IMR-90 (cell line): ENCODE data around the gene NPR3.

Source experiments
- CTCF ChIP-seq: conservative IDR thresholded peaks from 2 replicates; pipeline ENCODE4 v1.5.1; 2012; ENCODE audit warnings: mild to moderate bottlenecking, low read depth, low read length, improper control_type of control experiment
- ELK1 ChIP-seq: fragments of 150-350 bp; IDR thresholded peaks from 2 replicates; pipeline ENCODE4 v1.6.1; 2016; ENCODE audit warnings: low read depth, mild to moderate bottlenecking, low read length, moderate library complexity, borderline replicate concordance
- MAFK ChIP-seq: IDR thresholded peaks from 2 replicates; pipeline ENCODE4 v1.6.1; 2012; ENCODE audit warnings: low read depth, low read length, improper control_type of control experiment
- POLR2A ChIP-seq: IDR thresholded peaks from 2 replicates; pipeline ENCODE4 v1.6.1; 2012; ENCODE audit warnings: mild to moderate bottlenecking, low read depth, low read length
- SMC3 ChIP-seq: fragments of 150-350 bp; IDR thresholded peaks from 2 replicates; pipeline ENCODE4 v1.6.1; 2016; ENCODE audit warnings: low read depth, mild to moderate bottlenecking, antibody characterized with exemption, low read length, moderate library complexity
- USF2 ChIP-seq: fragments of 150-350 bp; IDR thresholded peaks from 2 replicates; pipeline ENCODE4 v1.6.1; 2017; ENCODE audit warnings: mild to moderate bottlenecking, antibody characterized with exemption, low read length, low read depth

GRCh38 chr5:32734827-32735378, 23.8 kb downstream of the NPR3 start:
- no peak for TF ChIP-seq SMC3
- TF ChIP-seq CTCF = no peak
- no peak for TF ChIP-seq ELK1
- no peak for TF ChIP-seq POLR2A
- no peak for TF ChIP-seq USF2
- TF ChIP-seq MAFK = no peak
